ENCODE measurements around the gene AOPEP. TPM values are rescaled to one million over a fixed set of nuclear protein-coding genes. Genes with fewer than 3 reads are reported as not detected.
"Not testable (repeated sequence)": the region's sequence is repeated elsewhere in the genome, so short reads cannot be mapped to it uniquely, and the experiment has no call there.

The AOPEP gene
- polyA plus RNA-seq, 6 donors from 2014 or later: 5.2 to 11.8 (median 8.2) TPM

- Mint-ChIP-seq H3K4me1 (peaks cover 7 to 14% (median 12%) of the 10 kb centered on the region in 3 donors), H3K4me3 (no peak overlapping the region), H3K27me3 (no peaks in the 10 kb centered on the region), H3K36me3 (peaks cover 7 to 8% of the 10 kb centered on the region in 2 donors), H3K27ac (peak overlapping the region in 2 of 6 donors; percentile 61 to 64), H3K9me3 (peaks cover 0 to 4% (median 0%) of the 10 kb centered on the region in 7 donors)
- no peak for ATAC-seq (ENCODE audit: low read depth in 2 of 2)
- no peak for DNase-seq
Observed at GRCh38 chr9:94950040-94950578, 223.6 kb downstream of the AOPEP start.

GRCh38 chr9:94950579-94951323 lies 224.3 kb downstream of the AOPEP start:
- ATAC-seq (ENCODE audit: low read depth in 2 of 2) (no peak), DNase-seq (no peak)
- Mint-ChIP-seq H3K9me3 (peaks cover 0 to 4% (median 0%) of the 10 kb centered on the region in 7 donors), H3K4me3 (no peak overlapping the region), H3K27me3 (no peaks in the 10 kb centered on the region), H3K36me3 (peaks cover 7 to 14% of the 10 kb centered on the region in 2 donors), H3K4me1 (peaks cover 7 to 14% (median 12%) of the 10 kb centered on the region in 3 donors), H3K27ac (peak overlapping the region in 1 of 6 donors; percentile 64)

GRCh38 chr9:94951324-94952135 lies 225.0 kb downstream of the AOPEP start:
- no peak for DNase-seq
- no peak for ATAC-seq (ENCODE audit: low read depth in 2 of 2)
- Mint-ChIP-seq H3K27ac (peak overlapping the region in 1 of 6 donors; percentile 20), H3K4me1 (peaks cover 7 to 14% (median 12%) of the 10 kb centered on the region in 3 donors), H3K9me3 (peaks cover 0 to 4% (median 0%) of the 10 kb centered on the region in 7 donors), H3K4me3 (no peak overlapping the region), H3K27me3 (no peaks in the 10 kb centered on the region), H3K36me3 (peaks cover 14 to 22% of the 10 kb centered on the region in 2 donors)

- H3K36me3 Mint-ChIP-seq: peaks cover 25 to 27% of the 10 kb centered on the region in 2 donors
- peak overlapping the region in 1 of 8 donors; percentile 32 for H3K4me3 Mint-ChIP-seq
- DNase-seq (no peak), ATAC-seq (ENCODE audit: low read depth in 2 of 2) (peak; percentile 21 to 40)
- peak overlapping the region in 3 of 6 donors; percentile 20 to 76 (median 30) for H3K27ac Mint-ChIP-seq
- H3K9me3 Mint-ChIP-seq: peaks cover 0 to 4% (median 0%) of the 10 kb centered on the region in 7 donors
- H3K4me1 Mint-ChIP-seq: peaks cover 7 to 14% (median 12%) of the 10 kb centered on the region in 3 donors
- H3K27me3 Mint-ChIP-seq: no peaks in the 10 kb centered on the region
Observed at GRCh38 chr9:94952565-94953373, 226.3 kb downstream of the AOPEP start.

- no peak overlapping the region for H3K4me3 Mint-ChIP-seq
- ATAC-seq (ENCODE audit: low read depth in 2 of 2): no peak
- peaks cover 0 to 2% (median 0%) of the 10 kb centered on the region in 7 donors for H3K9me3 Mint-ChIP-seq
- DNase-seq: no peak
- no peaks in the 10 kb centered on the region for H3K27me3 Mint-ChIP-seq
- H3K4me1 Mint-ChIP-seq: peaks cover 7 to 9% (median 7%) of the 10 kb centered on the region in 3 donors
- H3K27ac Mint-ChIP-seq: peak overlapping the region in 1 of 6 donors; percentile 7
- peaks cover 25% of the 10 kb centered on the region in 2 donors for H3K36me3 Mint-ChIP-seq
Observed at GRCh38 chr9:94956731-94957130, 230.2 kb downstream of the AOPEP start.

- H3K4me3 Mint-ChIP-seq: no peak overlapping the region
- H3K27me3 Mint-ChIP-seq: no peaks in the 10 kb centered on the region
- ATAC-seq (ENCODE audit: low read depth in 2 of 2) (no peak), DNase-seq (no peak)
- peaks cover 0 to 2% (median 0%) of the 10 kb centered on the region in 7 donors for H3K9me3 Mint-ChIP-seq
- H3K27ac Mint-ChIP-seq: no peak overlapping the region
- H3K4me1 Mint-ChIP-seq: no peaks in the 10 kb centered on the region
- peaks cover 27 to 31% of the 10 kb centered on the region in 2 donors for H3K36me3 Mint-ChIP-seq
Observed at GRCh38 chr9:94960964-94961363, 234.5 kb downstream of the AOPEP start.

- H3K36me3 Mint-ChIP-seq: peaks cover 18 to 22% of the 10 kb centered on the region in 2 donors
- H3K27me3 Mint-ChIP-seq: no peaks in the 10 kb centered on the region
- DNase-seq (no peak), ATAC-seq (ENCODE audit: low read depth in 2 of 2) (no peak)
- no peak overlapping the region for H3K4me3 Mint-ChIP-seq
- no peaks in the 10 kb centered on the region for H3K4me1 Mint-ChIP-seq
- no peak overlapping the region for H3K27ac Mint-ChIP-seq
- H3K9me3 Mint-ChIP-seq: peaks cover 0 to 2% (median 0%) of the 10 kb centered on the region in 7 donors
Observed at GRCh38 chr9:94961870-94962269, 235.4 kb downstream of the AOPEP start.

- H3K4me1 Mint-ChIP-seq; H3K9me3 Mint-ChIP-seq; ATAC-seq (ENCODE audit: low read depth in 2 of 2); H3K27ac Mint-ChIP-seq; H3K4me3 Mint-ChIP-seq; H3K27me3 Mint-ChIP-seq; DNase-seq: not testable (repeated sequence)
- peaks cover 15 to 24% of the 10 kb centered on the region in 2 donors for H3K36me3 Mint-ChIP-seq
Observed at GRCh38 chr9:94965631-94966030, 239.1 kb downstream of the AOPEP start.

GRCh38 chr9:94966046-94966445 lies 239.5 kb downstream of the AOPEP start:
- H3K4me1 Mint-ChIP-seq; H3K27ac Mint-ChIP-seq; H3K9me3 Mint-ChIP-seq; H3K4me3 Mint-ChIP-seq; DNase-seq; H3K27me3 Mint-ChIP-seq; ATAC-seq (ENCODE audit: low read depth in 2 of 2): not testable (repeated sequence)
- peaks cover 15 to 24% of the 10 kb centered on the region in 2 donors for H3K36me3 Mint-ChIP-seq

GRCh38 chr9:94967482-94967881 lies 241.0 kb downstream of the AOPEP start:
- no peak for ATAC-seq (ENCODE audit: low read depth in 2 of 2)
- no peak for DNase-seq
- Mint-ChIP-seq H3K4me1 (no peaks in the 10 kb centered on the region), H3K27ac (no peak overlapping the region), H3K4me3 (no peak overlapping the region), H3K27me3 (no peaks in the 10 kb centered on the region), H3K36me3 (peaks cover 12 to 15% of the 10 kb centered on the region in 2 donors), H3K9me3 (no peaks in the 10 kb centered on the region)

GRCh38 chr9:94971378-94972131 lies 245.1 kb downstream of the AOPEP start:
- Mint-ChIP-seq H3K27ac (peak overlapping the region in 1 of 6 donors; percentile 40), H3K4me1 (no peaks in the 10 kb centered on the region), H3K9me3 (no peaks in the 10 kb centered on the region), H3K36me3 (peaks cover 6 to 19% of the 10 kb centered on the region in 2 donors), H3K4me3 (no peak overlapping the region), H3K27me3 (no peaks in the 10 kb centered on the region)
- DNase-seq (no peak), ATAC-seq (ENCODE audit: low read depth in 2 of 2) (no peak)

GRCh38 chr9:94973451-94973941 lies 247.0 kb downstream of the AOPEP start:
- no peak overlapping the region for H3K4me3 Mint-ChIP-seq
- H3K27ac Mint-ChIP-seq: peak overlapping the region in 1 of 6 donors; percentile 75
- H3K9me3 Mint-ChIP-seq: no peaks in the 10 kb centered on the region
- no peaks in the 10 kb centered on the region for H3K27me3 Mint-ChIP-seq
- peaks cover 11 to 12% of the 10 kb centered on the region in 2 donors for H3K36me3 Mint-ChIP-seq
- no peak for DNase-seq
- H3K4me1 Mint-ChIP-seq: no peaks in the 10 kb centered on the region
- ATAC-seq (ENCODE audit: low read depth in 2 of 2): no peak
